ENCODE measurements around the gene VWA1.

GRCh38 chr1:1391225-1391624 lies 44.3 kb upstream of the VWA1 start:
- TF ChIP-seq CTCF (conservative IDR thresholded peaks at IDR 0.05; ENCODE audit: low read depth in 2 of 2) (no peak), POLR2AphosphoS5 (IDR thresholded peaks at IDR 0.05; ENCODE audit: low read depth) (no peak), EZH2phosphoT487 (IDR thresholded peaks at IDR 0.05; ENCODE audit: unreplicated experiment) (no peak), ETS1 (IDR thresholded peaks at IDR 0.05) (no peak), JUNB (IDR thresholded peaks at IDR 0.05; ENCODE audit: unreplicated experiment) (no peak), EZH2 (IDR thresholded peaks at IDR 0.05; ENCODE audit: low read depth, unreplicated experiment) (no peak)
- TF ChIP-seq, protein P1, sequence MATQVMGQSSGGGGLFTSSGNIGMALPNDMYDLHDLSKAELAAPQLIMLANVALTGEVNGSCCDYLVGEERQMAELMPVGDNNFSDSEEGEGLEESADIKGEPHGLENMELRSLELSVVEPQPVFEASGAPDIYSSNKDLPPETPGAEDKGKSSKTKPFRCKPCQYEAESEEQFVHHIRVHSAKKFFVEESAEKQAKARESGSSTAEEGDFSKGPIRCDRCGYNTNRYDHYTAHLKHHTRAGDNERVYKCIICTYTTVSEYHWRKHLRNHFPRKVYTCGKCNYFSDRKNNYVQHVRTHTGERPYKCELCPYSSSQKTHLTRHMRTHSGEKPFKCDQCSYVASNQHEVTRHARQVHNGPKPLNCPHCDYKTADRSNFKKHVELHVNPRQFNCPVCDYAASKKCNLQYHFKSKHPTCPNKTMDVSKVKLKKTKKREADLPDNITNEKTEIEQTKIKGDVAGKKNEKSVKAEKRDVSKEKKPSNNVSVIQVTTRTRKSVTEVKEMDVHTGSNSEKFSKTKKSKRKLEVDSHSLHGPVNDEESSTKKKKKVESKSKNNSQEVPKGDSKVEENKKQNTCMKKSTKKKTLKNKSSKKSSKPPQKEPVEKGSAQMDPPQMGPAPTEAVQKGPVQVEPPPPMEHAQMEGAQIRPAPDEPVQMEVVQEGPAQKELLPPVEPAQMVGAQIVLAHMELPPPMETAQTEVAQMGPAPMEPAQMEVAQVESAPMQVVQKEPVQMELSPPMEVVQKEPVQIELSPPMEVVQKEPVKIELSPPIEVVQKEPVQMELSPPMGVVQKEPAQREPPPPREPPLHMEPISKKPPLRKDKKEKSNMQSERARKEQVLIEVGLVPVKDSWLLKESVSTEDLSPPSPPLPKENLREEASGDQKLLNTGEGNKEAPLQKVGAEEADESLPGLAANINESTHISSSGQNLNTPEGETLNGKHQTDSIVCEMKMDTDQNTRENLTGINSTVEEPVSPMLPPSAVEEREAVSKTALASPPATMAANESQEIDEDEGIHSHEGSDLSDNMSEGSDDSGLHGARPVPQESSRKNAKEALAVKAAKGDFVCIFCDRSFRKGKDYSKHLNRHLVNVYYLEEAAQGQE (IDR thresholded peaks at IDR 0.05; ENCODE audit: unreplicated experiment) = no peak
